ENCODE data around the gene TMEM163.

TMEM163 gene

GRCh38 chr2:134602666-134603065 lies 116.1 kb downstream of the TMEM163 start:
- Histone ChIP-seq H3K27me3 (ENCODE audit: insufficient read depth, low read length) (no peaks in the 10 kb centered on the region), H2BK5ac (ENCODE audit: low read depth, low read length, poor library complexity) (no peak overlapping the region), H3K4ac (ENCODE audit: low read depth, low read length) (no peak overlapping the region), H3K27ac (ENCODE audit: low read depth, low read length) (no peak overlapping the region), H4K91ac (ENCODE audit: low read depth, low read length) (no peak overlapping the region), H3K18ac (ENCODE audit: low read length) (no peak overlapping the region), H3K4me3 (ENCODE audit: low read depth, low read length) (no peak overlapping the region), H2AFZ (ENCODE audit: insufficient read depth, low read length, poor library complexity) (no peak overlapping the region), H2BK12ac (ENCODE audit: low read length) (no peak overlapping the region), H4K8ac (ENCODE audit: low read depth, low read length) (no peak overlapping the region), H3K23ac (ENCODE audit: low read length) (no peak overlapping the region), H2BK120ac (ENCODE audit: insufficient read depth, low read length, poor library complexity) (no peak overlapping the region), H4K12ac (ENCODE audit: low read depth, low read length) (no peak overlapping the region), H3K4me2 (ENCODE audit: low read length) (no peak overlapping the region), H3K14ac (ENCODE audit: low read length) (no peak overlapping the region), H3K36me3 (ENCODE audit: control insufficient read depth in 1 of 2, insufficient read depth in 2 of 2, low read length in 2 of 2) (no peaks in the 10 kb centered on the region), H3K9ac (ENCODE audit: low read length) (no peak overlapping the region), H3K4me1 (ENCODE audit: control insufficient read depth in 1 of 2, insufficient read depth in 2 of 2, low read length in 2 of 2) (no peaks in the 10 kb centered on the region), H3K9me3 (ENCODE audit: insufficient read depth, low read depth, low read length) (peaks cover 5% of the 10 kb centered on the region), H3K79me1 (ENCODE audit: low read length) (no peaks in the 10 kb centered on the region), H3K79me2 (ENCODE audit: control insufficient read depth, insufficient read depth, low read length, poor library complexity) (no peaks in the 10 kb centered on the region), H2AK5ac (ENCODE audit: low read length) (no peak overlapping the region)
- no CpG with 5 or more reads among the region's 4 CpGs for WGBS (ENCODE audit: extremely low coverage, insufficient coverage, insufficient read length)
- DNase-seq, result no peak

- no peak overlapping the region for H2BK5ac ChIP-seq (ENCODE audit: low read depth, low read length, poor library complexity)
- H4K12ac ChIP-seq (ENCODE audit: low read depth, low read length), result no peak overlapping the region
- H3K4me1 ChIP-seq (ENCODE audit: control insufficient read depth in 1 of 2, insufficient read depth in 2 of 2, low read length in 2 of 2), result no peaks in the 10 kb centered on the region
- WGBS (ENCODE audit: extremely low coverage, insufficient coverage, insufficient read length), result no CpG with 5 or more reads among the region's 11 CpGs
- no peak overlapping the region for H2AK5ac ChIP-seq (ENCODE audit: low read length)
- H4K8ac ChIP-seq (ENCODE audit: low read depth, low read length), result no peak overlapping the region
- H3K18ac ChIP-seq (ENCODE audit: low read length), result no peak overlapping the region
- no peaks in the 10 kb centered on the region for H3K79me2 ChIP-seq (ENCODE audit: control insufficient read depth, insufficient read depth, low read length, poor library complexity)
- no peak for DNase-seq
- H3K27me3 ChIP-seq (ENCODE audit: insufficient read depth, low read length), result no peaks in the 10 kb centered on the region
- no peak overlapping the region for H2AFZ ChIP-seq (ENCODE audit: insufficient read depth, low read length, poor library complexity)
- H3K23ac ChIP-seq (ENCODE audit: low read length), result no peak overlapping the region
- H3K14ac ChIP-seq (ENCODE audit: low read length), result no peak overlapping the region
- peaks cover 2% of the 10 kb centered on the region for H3K9me3 ChIP-seq (ENCODE audit: insufficient read depth, low read depth, low read length)
- H2BK12ac ChIP-seq (ENCODE audit: low read length), result no peak overlapping the region
- H3K4me2 ChIP-seq (ENCODE audit: low read length), result no peak overlapping the region
- no peak overlapping the region for H3K4me3 ChIP-seq (ENCODE audit: low read depth, low read length)
- H3K36me3 ChIP-seq (ENCODE audit: control insufficient read depth in 1 of 2, insufficient read depth in 2 of 2, low read length in 2 of 2), result no peaks in the 10 kb centered on the region
- H3K79me1 ChIP-seq (ENCODE audit: low read length), result no peaks in the 10 kb centered on the region
- no peak overlapping the region for H3K4ac ChIP-seq (ENCODE audit: low read depth, low read length)
- H4K91ac ChIP-seq (ENCODE audit: low read depth, low read length), result no peak overlapping the region
- H2BK120ac ChIP-seq (ENCODE audit: insufficient read depth, low read length, poor library complexity), result no peak overlapping the region
- no peak overlapping the region for H3K9ac ChIP-seq (ENCODE audit: low read length)
- H3K27ac ChIP-seq (ENCODE audit: low read depth, low read length), result no peak overlapping the region
Measured at GRCh38 chr2:134601264-134601663, 117.5 kb downstream of the TMEM163 start.

- no peak overlapping the region for H2BK5ac ChIP-seq (ENCODE audit: low read depth, low read length, poor library complexity)
- H3K9ac ChIP-seq (ENCODE audit: low read length), result no peak overlapping the region
- H2BK12ac ChIP-seq (ENCODE audit: low read length), result no peak overlapping the region
- no peaks in the 10 kb centered on the region for H3K79me2 ChIP-seq (ENCODE audit: control insufficient read depth, insufficient read depth, low read length, poor library complexity)
- H3K4me3 ChIP-seq (ENCODE audit: low read depth, low read length), result no peak overlapping the region
- no peak overlapping the region for H3K18ac ChIP-seq (ENCODE audit: low read length)
- H3K4ac ChIP-seq (ENCODE audit: low read depth, low read length), result no peak overlapping the region
- no CpG with 5 or more reads among the region's 2 CpGs for WGBS (ENCODE audit: extremely low coverage, insufficient coverage, insufficient read length)
- H3K23ac ChIP-seq (ENCODE audit: low read length), result no peak overlapping the region
- no peak overlapping the region for H4K12ac ChIP-seq (ENCODE audit: low read depth, low read length)
- no peak for DNase-seq
- no peak overlapping the region for H3K27ac ChIP-seq (ENCODE audit: low read depth, low read length)
- no peak overlapping the region for H3K4me2 ChIP-seq (ENCODE audit: low read length)
- no peaks in the 10 kb centered on the region for H3K27me3 ChIP-seq (ENCODE audit: insufficient read depth, low read length)
- no peak overlapping the region for H2AK5ac ChIP-seq (ENCODE audit: low read length)
- H3K14ac ChIP-seq (ENCODE audit: low read length), result no peak overlapping the region
- H3K9me3 ChIP-seq (ENCODE audit: insufficient read depth, low read depth, low read length), result peaks cover 2% of the 10 kb centered on the region
- no peak overlapping the region for H2AFZ ChIP-seq (ENCODE audit: insufficient read depth, low read length, poor library complexity)
- H3K36me3 ChIP-seq (ENCODE audit: control insufficient read depth in 1 of 2, insufficient read depth in 2 of 2, low read length in 2 of 2), result no peaks in the 10 kb centered on the region
- no peaks in the 10 kb centered on the region for H3K4me1 ChIP-seq (ENCODE audit: control insufficient read depth in 1 of 2, insufficient read depth in 2 of 2, low read length in 2 of 2)
- no peak overlapping the region for H4K8ac ChIP-seq (ENCODE audit: low read depth, low read length)
- no peak overlapping the region for H4K91ac ChIP-seq (ENCODE audit: low read depth, low read length)
- no peaks in the 10 kb centered on the region for H3K79me1 ChIP-seq (ENCODE audit: low read length)
- no peak overlapping the region for H2BK120ac ChIP-seq (ENCODE audit: insufficient read depth, low read length, poor library complexity)
Measured at GRCh38 chr2:134600208-134600607, 118.6 kb downstream of the TMEM163 start.

- Histone ChIP-seq H3K4ac (ENCODE audit: low read depth, low read length) (no peak overlapping the region), H3K27ac (ENCODE audit: low read depth, low read length) (no peak overlapping the region), H2BK12ac (ENCODE audit: low read length) (no peak overlapping the region), H4K91ac (ENCODE audit: low read depth, low read length) (no peak overlapping the region), H4K8ac (ENCODE audit: low read depth, low read length) (no peak overlapping the region), H2AFZ (ENCODE audit: insufficient read depth, low read length, poor library complexity) (no peak overlapping the region), H2AK5ac (ENCODE audit: low read length) (no peak overlapping the region), H3K4me3 (ENCODE audit: low read depth, low read length) (peak overlapping the region; percentile 32), H3K4me1 (ENCODE audit: control insufficient read depth in 1 of 2, insufficient read depth in 2 of 2, low read length in 2 of 2) (no peaks in the 10 kb centered on the region), H2BK5ac (ENCODE audit: low read depth, low read length, poor library complexity) (no peak overlapping the region), H3K9me3 (ENCODE audit: insufficient read depth, low read depth, low read length) (peaks cover 2% of the 10 kb centered on the region), H3K18ac (ENCODE audit: low read length) (no peak overlapping the region), H3K4me2 (ENCODE audit: low read length) (no peak overlapping the region), H2BK120ac (ENCODE audit: insufficient read depth, low read length, poor library complexity) (no peak overlapping the region), H3K79me1 (ENCODE audit: low read length) (no peaks in the 10 kb centered on the region), H4K12ac (ENCODE audit: low read depth, low read length) (no peak overlapping the region), H3K79me2 (ENCODE audit: control insufficient read depth, insufficient read depth, low read length, poor library complexity) (no peaks in the 10 kb centered on the region), H3K23ac (ENCODE audit: low read length) (no peak overlapping the region), H3K9ac (ENCODE audit: low read length) (peak overlapping the region; percentile 47), H3K36me3 (ENCODE audit: control insufficient read depth in 1 of 2, insufficient read depth in 2 of 2, low read length in 2 of 2) (no peaks in the 10 kb centered on the region), H3K14ac (ENCODE audit: low read length) (no peak overlapping the region), H3K27me3 (ENCODE audit: insufficient read depth, low read length) (no peaks in the 10 kb centered on the region)
- WGBS (ENCODE audit: extremely low coverage, insufficient coverage, insufficient read length), result no CpG with 5 or more reads among the region's 3 CpGs
- no peak for DNase-seq
Measured at GRCh38 chr2:134599236-134599635, 119.6 kb downstream of the TMEM163 start.
